Measurements from ENCODE around the gene SIVA1. TPM values are rescaled to one million over a fixed set of nuclear protein-coding genes. Genes with fewer than 3 reads are reported as not detected.

The SIVA1 gene
- total and polyA plus RNA-seq, 4 donors = 67.4 to 115 (median 99.6) TPM

DNA sequence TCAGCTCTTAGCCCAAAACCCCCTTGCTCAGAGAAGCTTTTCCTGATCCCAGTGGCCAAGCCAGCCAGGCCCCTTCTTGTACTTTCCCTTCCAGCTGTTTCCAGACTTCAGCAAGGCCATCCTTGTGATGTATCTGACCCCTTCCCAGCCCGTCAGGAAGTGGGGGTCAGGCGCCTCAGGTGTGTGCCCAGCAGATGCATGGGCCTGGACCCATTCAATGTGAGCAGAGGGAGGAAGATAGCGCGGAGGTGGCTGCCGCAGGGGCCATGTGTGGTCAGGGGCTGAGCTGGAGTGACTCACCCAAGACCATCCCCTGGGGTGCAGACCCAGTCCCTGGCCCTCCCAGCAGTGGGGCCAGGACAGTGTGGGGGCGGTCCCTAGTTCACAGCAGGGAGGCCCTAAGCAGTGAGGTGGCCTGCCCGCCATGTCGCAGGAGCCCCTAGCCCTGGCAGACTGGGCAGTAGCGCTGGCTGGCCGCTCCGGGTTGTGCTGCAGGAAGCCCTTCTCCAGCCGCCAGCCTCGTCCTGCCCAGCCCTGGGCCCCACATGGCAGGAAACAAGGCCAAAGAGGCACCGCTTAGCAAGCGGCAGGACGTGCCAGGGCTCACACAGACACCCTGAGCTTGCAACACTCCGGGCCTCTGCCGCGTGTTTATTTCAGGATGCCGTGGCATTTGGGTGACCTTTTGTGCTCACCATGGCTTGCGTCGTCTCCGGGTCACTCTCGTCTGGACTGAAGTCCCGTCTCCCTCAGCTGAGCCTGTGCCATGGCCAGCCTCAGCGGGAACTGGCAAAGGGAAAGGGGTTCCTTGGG is 16.9 kb upstream of the SIVA1 start:
- Histone ChIP-seq H3K9me3 (ENCODE audit: control insufficient read depth in 4 of 4, low read length in 3 of 4) (no peaks in the 10 kb centered on the region), H3K4me1 (ENCODE audit: control insufficient read depth in 4 of 4, insufficient read depth in 4 of 4, low read length in 3 of 4) (peaks cover 19 to 64% (median 54%) of the 10 kb centered on the region in 4 donors)
- DNase-seq (ENCODE audit: low spot score) = peak; percentile 68

More for the DNA sequence above, 16.9 kb upstream of the SIVA1 start:
- Histone ChIP-seq H3K27me3 (ENCODE audit: control insufficient read depth in 4 of 4, insufficient read depth in 4 of 4, low read length in 3 of 4) (no peaks in the 10 kb centered on the region), H3K27ac (ENCODE audit: low read depth in 1 of 2, low read length in 2 of 2) (peak overlapping the region; percentile 99 to 100), H3K9ac (ENCODE audit: low read depth in 1 of 2, low read length in 2 of 2) (peak overlapping the region; percentile 85 to 86), H3K4me3 (ENCODE audit: low read depth in 1 of 3, low read length in 3 of 3) (no peak overlapping the region), H3K36me3 (ENCODE audit: control insufficient read depth in 4 of 4, insufficient read depth in 3 of 4, low read depth in 1 of 4, low read length in 3 of 4) (peaks cover 0 to 15% (median 9%) of the 10 kb centered on the region in 4 donors)
- TF ChIP-seq EGR1 (IDR thresholded peaks at IDR 0.05; ENCODE audit: low read depth in 2 of 2) = peak in 1 of 2 donors; percentile 88
- TF ChIP-seq, protein P1, sequence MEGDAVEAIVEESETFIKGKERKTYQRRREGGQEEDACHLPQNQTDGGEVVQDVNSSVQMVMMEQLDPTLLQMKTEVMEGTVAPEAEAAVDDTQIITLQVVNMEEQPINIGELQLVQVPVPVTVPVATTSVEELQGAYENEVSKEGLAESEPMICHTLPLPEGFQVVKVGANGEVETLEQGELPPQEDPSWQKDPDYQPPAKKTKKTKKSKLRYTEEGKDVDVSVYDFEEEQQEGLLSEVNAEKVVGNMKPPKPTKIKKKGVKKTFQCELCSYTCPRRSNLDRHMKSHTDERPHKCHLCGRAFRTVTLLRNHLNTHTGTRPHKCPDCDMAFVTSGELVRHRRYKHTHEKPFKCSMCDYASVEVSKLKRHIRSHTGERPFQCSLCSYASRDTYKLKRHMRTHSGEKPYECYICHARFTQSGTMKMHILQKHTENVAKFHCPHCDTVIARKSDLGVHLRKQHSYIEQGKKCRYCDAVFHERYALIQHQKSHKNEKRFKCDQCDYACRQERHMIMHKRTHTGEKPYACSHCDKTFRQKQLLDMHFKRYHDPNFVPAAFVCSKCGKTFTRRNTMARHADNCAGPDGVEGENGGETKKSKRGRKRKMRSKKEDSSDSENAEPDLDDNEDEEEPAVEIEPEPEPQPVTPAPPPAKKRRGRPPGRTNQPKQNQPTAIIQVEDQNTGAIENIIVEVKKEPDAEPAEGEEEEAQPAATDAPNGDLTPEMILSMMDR (IDR thresholded peaks at IDR 0.05; ENCODE audit: low read depth, low read length, missing input control) = no peak
- TF ChIP-seq NR2F2 (IDR thresholded peaks at IDR 0.05) = peak; percentile 100
- TF ChIP-seq FOXA1 (IDR thresholded peaks at IDR 0.05) = peak; percentile 53
- TF ChIP-seq RAD21 (IDR thresholded peaks at IDR 0.05) = peak in 1 of 2 donors; percentile 68
- TF ChIP-seq, protein P2, sequence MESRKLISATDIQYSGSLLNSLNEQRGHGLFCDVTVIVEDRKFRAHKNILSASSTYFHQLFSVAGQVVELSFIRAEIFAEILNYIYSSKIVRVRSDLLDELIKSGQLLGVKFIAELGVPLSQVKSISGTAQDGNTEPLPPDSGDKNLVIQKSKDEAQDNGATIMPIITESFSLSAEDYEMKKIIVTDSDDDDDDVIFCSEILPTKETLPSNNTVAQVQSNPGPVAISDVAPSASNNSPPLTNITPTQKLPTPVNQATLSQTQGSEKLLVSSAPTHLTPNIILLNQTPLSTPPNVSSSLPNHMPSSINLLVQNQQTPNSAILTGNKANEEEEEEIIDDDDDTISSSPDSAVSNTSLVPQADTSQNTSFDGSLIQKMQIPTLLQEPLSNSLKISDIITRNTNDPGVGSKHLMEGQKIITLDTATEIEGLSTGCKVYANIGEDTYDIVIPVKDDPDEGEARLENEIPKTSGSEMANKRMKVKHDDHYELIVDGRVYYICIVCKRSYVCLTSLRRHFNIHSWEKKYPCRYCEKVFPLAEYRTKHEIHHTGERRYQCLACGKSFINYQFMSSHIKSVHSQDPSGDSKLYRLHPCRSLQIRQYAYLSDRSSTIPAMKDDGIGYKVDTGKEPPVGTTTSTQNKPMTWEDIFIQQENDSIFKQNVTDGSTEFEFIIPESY (IDR thresholded peaks at IDR 0.05) = peak; percentile 97
- TF ChIP-seq FOXA2 (IDR thresholded peaks at IDR 0.05) = peak; percentile 64
- peak; percentile 91 to 92 for TF ChIP-seq HNF4A (conservative IDR thresholded peaks at IDR 0.05)
- peak; percentile 98 for TF ChIP-seq SP1 (IDR thresholded peaks at IDR 0.05)
- TF ChIP-seq GABPA (IDR thresholded peaks at IDR 0.05 in 1 of 2, conservative IDR thresholded peaks at IDR 0.05 in 1 of 2) = peak in 1 of 2 donors; percentile 40
- TF ChIP-seq TAF1 (conservative IDR thresholded peaks at IDR 0.05) = no peak
- TF ChIP-seq JUND (IDR thresholded peaks at IDR 0.05) = peak in 1 of 2 donors; percentile 84
- TF ChIP-seq, protein P3, sequence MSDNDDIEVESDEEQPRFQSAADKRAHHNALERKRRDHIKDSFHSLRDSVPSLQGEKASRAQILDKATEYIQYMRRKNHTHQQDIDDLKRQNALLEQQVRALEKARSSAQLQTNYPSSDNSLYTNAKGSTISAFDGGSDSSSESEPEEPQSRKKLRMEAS (IDR thresholded peaks at IDR 0.05) = no peak
- TF ChIP-seq HNF4G (IDR thresholded peaks at IDR 0.05) = no peak
- peak; percentile 99 to 100 for TF ChIP-seq RXRA (IDR thresholded peaks at IDR 0.05)
- TF ChIP-seq, protein P4, sequence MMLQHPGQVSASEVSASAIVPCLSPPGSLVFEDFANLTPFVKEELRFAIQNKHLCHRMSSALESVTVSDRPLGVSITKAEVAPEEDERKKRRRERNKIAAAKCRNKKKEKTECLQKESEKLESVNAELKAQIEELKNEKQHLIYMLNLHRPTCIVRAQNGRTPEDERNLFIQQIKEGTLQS (IDR thresholded peaks at IDR 0.05) = no peak
- TF ChIP-seq YY1 (IDR thresholded peaks at IDR 0.05) = peak; percentile 92
- TF ChIP-seq, protein P5, sequence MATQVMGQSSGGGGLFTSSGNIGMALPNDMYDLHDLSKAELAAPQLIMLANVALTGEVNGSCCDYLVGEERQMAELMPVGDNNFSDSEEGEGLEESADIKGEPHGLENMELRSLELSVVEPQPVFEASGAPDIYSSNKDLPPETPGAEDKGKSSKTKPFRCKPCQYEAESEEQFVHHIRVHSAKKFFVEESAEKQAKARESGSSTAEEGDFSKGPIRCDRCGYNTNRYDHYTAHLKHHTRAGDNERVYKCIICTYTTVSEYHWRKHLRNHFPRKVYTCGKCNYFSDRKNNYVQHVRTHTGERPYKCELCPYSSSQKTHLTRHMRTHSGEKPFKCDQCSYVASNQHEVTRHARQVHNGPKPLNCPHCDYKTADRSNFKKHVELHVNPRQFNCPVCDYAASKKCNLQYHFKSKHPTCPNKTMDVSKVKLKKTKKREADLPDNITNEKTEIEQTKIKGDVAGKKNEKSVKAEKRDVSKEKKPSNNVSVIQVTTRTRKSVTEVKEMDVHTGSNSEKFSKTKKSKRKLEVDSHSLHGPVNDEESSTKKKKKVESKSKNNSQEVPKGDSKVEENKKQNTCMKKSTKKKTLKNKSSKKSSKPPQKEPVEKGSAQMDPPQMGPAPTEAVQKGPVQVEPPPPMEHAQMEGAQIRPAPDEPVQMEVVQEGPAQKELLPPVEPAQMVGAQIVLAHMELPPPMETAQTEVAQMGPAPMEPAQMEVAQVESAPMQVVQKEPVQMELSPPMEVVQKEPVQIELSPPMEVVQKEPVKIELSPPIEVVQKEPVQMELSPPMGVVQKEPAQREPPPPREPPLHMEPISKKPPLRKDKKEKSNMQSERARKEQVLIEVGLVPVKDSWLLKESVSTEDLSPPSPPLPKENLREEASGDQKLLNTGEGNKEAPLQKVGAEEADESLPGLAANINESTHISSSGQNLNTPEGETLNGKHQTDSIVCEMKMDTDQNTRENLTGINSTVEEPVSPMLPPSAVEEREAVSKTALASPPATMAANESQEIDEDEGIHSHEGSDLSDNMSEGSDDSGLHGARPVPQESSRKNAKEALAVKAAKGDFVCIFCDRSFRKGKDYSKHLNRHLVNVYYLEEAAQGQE (IDR thresholded peaks at IDR 0.05) = peak; percentile 89
- WGBS = 22% methylated on average over 26 of the region's 26 CpGs
